AG09319 (cell line): ENCODE measurements around the gene KANK2.

ENCODE experiments used
- DNase-seq: peaks from one replicate; pipeline ENCODE4 v3.0.0-alpha.2; 2010; ENCODE audit warnings: low read depth; ENCODE audit errors: extremely low read depth
- CTCF ChIP-seq: IDR thresholded peaks from 2 replicates; pipeline ENCODE4 v1.5.1; 2011; ENCODE audit warnings: low read depth, mild to moderate bottlenecking, inconsistent platforms, low read length, moderate library complexity

The KANK2 gene

GRCh38 chr19:11177592-11177991 is 19.8 kb downstream of the KANK2 start:
- no peak for DNase-seq
- no peak for TF ChIP-seq CTCF

GRCh38 chr19:11176466-11177193 is 20.7 kb downstream of the KANK2 start:
- no peak for TF ChIP-seq CTCF
- no peak for DNase-seq

- DNase-seq: no peak
- TF ChIP-seq CTCF: no peak
These were observed 21.4 kb downstream of the KANK2 start for GRCh38 chr19:11175920-11176319.

- no peak for TF ChIP-seq CTCF
- no peak for DNase-seq
These were observed 23.0 kb downstream of the KANK2 start for GRCh38 chr19:11174336-11174735.

- no peak for DNase-seq
- no peak for TF ChIP-seq CTCF
These were observed 23.7 kb downstream of the KANK2 start for GRCh38 chr19:11173516-11174155.

GRCh38 chr19:11172576-11172975 is 24.8 kb downstream of the KANK2 start:
- DNase-seq: no peak
- TF ChIP-seq CTCF: no peak

- no peak for TF ChIP-seq CTCF
- DNase-seq: no peak
These were observed 26.2 kb downstream of the KANK2 start for GRCh38 chr19:11171144-11171543.
